B cell (primary cell): ENCODE results near the gene GZMM. TPM values are rescaled to one million over a fixed set of nuclear protein-coding genes. Genes with fewer than 3 reads are reported as not detected.

Experiments used
- ATAC-seq: fragments of 200-7000 bp; cut with Tn5 transposase; one replicate; pipeline ENCODE4 v1.10.0; 2021; ENCODE audit warnings: low read depth, mild to moderate bottlenecking, moderate number of reproducible peaks, moderate library complexity
- CTCF ChIA-PET: fragments of 350-600 bp; sonication (Branson Sonifier 250); formaldehyde crosslinking; loops from one replicate; lab custom pipeline; 2021; ENCODE audit warnings: antibody characterized with exemption, inconsistent platforms; lab: Charles Lee
- POLR2A ChIA-PET: fragments of 350-600 bp; sonication (Branson Sonifier 250); formaldehyde crosslinking; loops from one replicate; lab custom pipeline; 2021; ENCODE audit warnings: antibody characterized with exemption; lab: Charles Lee
- DNase-seq: peaks from one replicate; pipeline ENCODE4 v3.0.0; 2013
- H2AFZ ChIP-seq: 2 replicates; pipeline ENCODE4 v1.6.1; 2012; ENCODE audit warnings: mild to moderate bottlenecking, low read depth, low read length; ENCODE audit not compliant: insufficient read depth, poor library complexity, severe bottlenecking
- H3K27ac ChIP-seq, 2 donors: 1 replicate in 1 of 2; 2 replicates in 1 of 2; pipeline ENCODE4 v1.5.1; 2012 to 2013; ENCODE audit warnings: low read length in 2 of 2, mild to moderate bottlenecking in 2 of 2, moderate library complexity in 1 of 2
- H3K27me3 ChIP-seq, 4 experiments: fragments of 200-600 bp in 1 of 4; sonication (generic) in 1 of 4; replicated peaks in 1 of 4; 1 replicate in 2 of 4; 2 replicates in 2 of 4; pipeline versions ENCODE4 v1.6.1 to v1.7.0; 2013 to 2016; ENCODE audit warnings: low read length in 3 of 4, mild to moderate bottlenecking in 2 of 4, mixed read lengths in 1 of 4, moderate library complexity in 1 of 4; ENCODE audit not compliant: insufficient read depth in 4 of 4, control insufficient read depth in 3 of 4; ENCODE audit errors: control extremely low read depth in 1 of 4
- H3K36me3 ChIP-seq, 2 experiments: replicated peaks in 1 of 2; 1 replicate in 1 of 2; 2 replicates in 1 of 2; pipeline versions ENCODE4 v1.6.1 to v1.7.1; 2013; ENCODE audit warnings: low read length in 1 of 2; ENCODE audit not compliant: insufficient read depth in 2 of 2, control insufficient read depth in 1 of 2; ENCODE audit errors: control extremely low read depth in 1 of 2, extremely low read depth in 1 of 2
- H3K4me1 ChIP-seq, 2 donors: fragments of 200-600 bp in 1 of 2; sonication (generic) in 1 of 2; 1 replicate in 1 of 2; 2 replicates in 1 of 2; pipeline versions ENCODE4 v1.5.1 to v1.6.1; 2013 to 2017; ENCODE audit warnings: low read length in 2 of 2; ENCODE audit not compliant: control insufficient read depth in 2 of 2, insufficient read depth in 2 of 2
- H3K4me2 ChIP-seq: replicated peaks from 2 replicates; pipeline ENCODE3; 2012; ENCODE audit warnings: mild to moderate bottlenecking, low read depth, low read length; ENCODE audit not compliant: poor library complexity, severe bottlenecking
- H3K4me3 ChIP-seq, 5 experiments: fragments of 200-600 bp in 1 of 5; sonication (generic) in 1 of 5; 1 replicate in 3 of 5; 2 replicates in 2 of 5; pipeline versions ENCODE4 v1.5.1 to v1.7.0; 2011 to 2016; ENCODE audit warnings: low read length in 4 of 5, mild to moderate bottlenecking in 4 of 5, low read depth in 2 of 5, control low read depth in 1 of 5, moderate library complexity in 1 of 5; ENCODE audit not compliant: insufficient read depth in 1 of 5; ENCODE audit errors: control extremely low read depth in 1 of 5, extremely low read depth in 1 of 5
- H3K79me2 ChIP-seq: fragments of 200-600 bp; sonication (generic); one replicate; pipeline ENCODE4 v1.6.0; 2016; ENCODE audit warnings: low read length; ENCODE audit not compliant: control insufficient read depth, insufficient read depth
- H3K9ac ChIP-seq: fragments of 200-600 bp; sonication (generic); 2 replicates; pipeline ENCODE4 v1.6.1; 2017; ENCODE audit warnings: mild to moderate bottlenecking, low read length, moderate library complexity
- H3K9me3 ChIP-seq, 3 donors: one replicate each; pipeline versions ENCODE4 v1.6.1 to v1.7.1; 2013; ENCODE audit warnings: low read length in 2 of 3; ENCODE audit not compliant: control insufficient read depth in 2 of 3, insufficient read depth in 1 of 3; ENCODE audit errors: control extremely low read depth in 1 of 3
- H4K20me1 ChIP-seq: 2 replicates; pipeline ENCODE4 v1.6.0; 2012; ENCODE audit warnings: mild to moderate bottlenecking, low read length; ENCODE audit not compliant: insufficient read depth, control insufficient read depth, poor library complexity, severe bottlenecking
- H3K27ac Mint-ChIP-seq: one replicate; pipeline ENCODE4 v1.8.0; 2021; ENCODE audit warnings: mixed read lengths
- H3K27me3 Mint-ChIP-seq: one replicate; pipeline ENCODE4 v1.8.0; 2021; ENCODE audit warnings: mixed read lengths
- H3K4me1 Mint-ChIP-seq: one replicate; pipeline ENCODE4 v1.8.0; 2021; ENCODE audit warnings: mixed read lengths
- H3K4me3 Mint-ChIP-seq: one replicate; pipeline ENCODE4 v1.8.0; 2021; ENCODE audit warnings: mixed read lengths
- H3K9me3 Mint-ChIP-seq: one replicate; pipeline ENCODE4 v1.8.0; 2022; ENCODE audit warnings: mixed read lengths; ENCODE audit not compliant: insufficient read depth
- CTCF ChIP-seq: fragments of 200-600 bp; IDR thresholded peaks from one replicate; pipeline ENCODE4 v1.8.0; 2022; ENCODE audit warnings: antibody characterized with exemption, mild to moderate bottlenecking
- EZH2 ChIP-seq: IDR thresholded peaks from 2 replicates; pipeline ENCODE4 v1.6.1; 2012; ENCODE audit warnings: borderline replicate concordance, low read depth, mild to moderate bottlenecking, moderate library complexity, low read length; ENCODE audit not compliant: insufficient read depth, poor library complexity, severe bottlenecking
- WGBS: methylation state at CpG from one replicate; pipeline ENCODE4 v1.1.5; 2013; ENCODE audit warnings: missing lambda C conversion rate; ENCODE audit not compliant: insufficient coverage; 5-methylcytosine and 5-hydroxymethylcytosine counted together
- intact Hi-C: fragments of 100-400 bp; cut with micrococcal nuclease; formaldehyde crosslinking; loops from one replicate; pipeline ENCODE4 v1.10.0; 2022
- polyA plus RNA-seq: library from polyadenylated mRNA; depleted of rRNA; stranded (reverse); fragments of >200 nt; gene quantifications from 2 replicates; pipeline ENCODE4 v1.2.3, GENCODE V29; 2012
- total RNA-seq, 2 donors: library from RNA; stranded (reverse); fragments of 120-200 nt in 1 of 2; gene quantifications; 1 replicate in 1 of 2; 2 replicates in 1 of 2; pipeline versions ENCODE4 v1.2.3 to v1.2.4, GENCODE V29; 2013 to 2022

The GZMM gene
- total and polyA plus RNA-seq, 2 donors (not counting 1 experiment from before 2014, with no cell fraction given) = 2.1 TPM; not detected in 1

DNA sequence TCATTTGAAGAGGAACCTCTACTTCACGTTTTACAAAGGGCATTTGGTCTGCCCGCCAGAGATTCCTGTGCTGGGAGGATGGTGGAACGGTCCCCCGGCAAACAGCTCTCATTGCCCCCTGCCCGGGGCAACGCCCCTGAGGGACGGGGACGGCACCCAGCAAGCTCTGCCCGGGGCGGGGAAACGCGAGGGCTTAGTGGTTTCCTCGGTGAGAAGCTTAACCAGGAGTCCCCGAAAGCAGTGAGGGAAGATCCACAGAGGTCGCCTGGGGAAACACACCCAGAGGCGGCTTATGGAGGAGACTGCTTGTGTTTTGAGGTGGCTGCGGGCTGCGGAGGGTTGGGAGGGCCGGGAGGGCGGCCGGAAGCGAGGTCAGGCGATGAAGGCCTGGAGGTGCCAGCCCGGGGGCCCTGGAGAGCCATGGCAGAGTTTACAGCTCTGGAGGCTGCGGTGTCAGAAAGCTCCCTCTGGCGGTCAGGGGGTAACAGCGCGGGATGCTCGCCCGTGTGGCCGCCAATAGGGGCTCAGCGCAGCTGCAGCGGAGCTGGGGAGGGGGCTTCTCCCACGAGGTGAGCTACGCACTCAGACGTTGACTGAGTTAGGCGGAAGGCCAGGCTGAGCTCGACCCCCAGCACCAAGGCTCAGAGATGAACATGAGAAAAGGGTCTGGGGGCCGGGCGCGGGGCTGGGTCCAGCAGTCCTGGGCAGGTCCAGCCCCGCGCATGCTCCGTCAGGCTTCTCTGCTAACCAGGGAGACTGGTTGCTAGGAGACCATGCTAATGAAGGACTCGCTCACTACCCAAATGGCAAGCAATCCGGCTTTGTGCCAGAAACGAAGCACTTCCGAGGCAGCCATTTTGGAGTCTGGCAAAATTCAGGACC lies 37.2 kb upstream of the GZMM start:
- peak overlapping the region; percentile 99 for H2AFZ ChIP-seq
- H3K9me3 Mint-ChIP-seq = peaks cover 2% of the 10 kb centered on the region
- H3K27me3 Mint-ChIP-seq = no peaks in the 10 kb centered on the region
- ATAC-seq (peak; percentile 69), DNase-seq (peak; percentile 99)
- peaks cover 23% of the 10 kb centered on the region for H4K20me1 ChIP-seq
- peak overlapping the region; percentile 91 for H3K9ac ChIP-seq
- H3K4me3 ChIP-seq = peak overlapping the region; percentile 74 to 98 (median 90)
- H3K27me3 ChIP-seq = no peaks in the 10 kb centered on the region
- TF ChIP-seq CTCF = peak; percentile 92
- TF ChIP-seq EZH2 = no peak
- ChIA-PET POLR2A (interaction anchor here (0.5 to 1.6 kb wide), 8 partner anchors 11 to 477 kb away, joined by 3 to 16 read pairs (median 4); partner anchors contain the start of genes BSG, CDC34 and MADCAM1), CTCF (interaction anchor here (0.6 to 2.1 kb wide), 10 partner anchors 11 to 212 kb away, joined by 3 to 18 read pairs (median 6); partner anchors contain the start of gene CDC34)
- peak overlapping the region; percentile 95 to 99 for H3K27ac ChIP-seq
- H3K4me3 Mint-ChIP-seq = peak overlapping the region; percentile 90
- peak overlapping the region; percentile 99 for H3K27ac Mint-ChIP-seq
- H3K4me1 Mint-ChIP-seq = peaks cover 33% of the 10 kb centered on the region
- H3K36me3 ChIP-seq = no peaks in the 10 kb centered on the region
- intact Hi-C loops = loop anchor here (1.0 to 10.0 kb wide), 4 partner anchors 17 to 736 kb away; partner anchors contain the start of genes ATP5F1D, CDC34 and MIER2
- H3K9me3 ChIP-seq = peaks cover 0 to 11% (median 0%) of the 10 kb centered on the region in 3 donors
- H3K4me2 ChIP-seq = peak overlapping the region; percentile 97
- peaks cover 25 to 36% of the 10 kb centered on the region in 2 donors for H3K4me1 ChIP-seq
- peaks cover 19% of the 10 kb centered on the region for H3K79me2 ChIP-seq
- WGBS = 2% methylated on average over 46 of the region's 48 CpGs
